Activated T-cell treated with anti-CD3 and anti-CD28 coated beads, Interleukin-2, amount 50 U/mL, for 72 hours (primary cell): ENCODE results near the gene SPINDOC. TPM values are rescaled to one million over a fixed set of nuclear protein-coding genes. Genes with fewer than 3 reads are reported as not detected.
"Not testable (repeated sequence)": the region's sequence is repeated elsewhere in the genome, so short reads cannot be mapped to it uniquely, and the experiment has no call there.

ENCODE experiments used
- ATAC-seq, 2 donors: fragments of 150-1000 bp; cut with Tn5 transposase; replicated peaks in 1 of 2; 2 replicates each; pipeline ENCODE4 v1.10.0; 2021; ENCODE audit warnings: moderate library complexity in 2 of 2, mild to moderate bottlenecking in 1 of 2
- DNase-seq, 2 donors: peaks; one replicate each; pipeline ENCODE4 v3.0.0; 2021 to 2022; ENCODE audit warnings: mixed read lengths in 1 of 2
- H3K27ac Mint-ChIP-seq: one replicate; pipeline ENCODE4 v1.8.0; 2022; ENCODE audit warnings: mild to moderate bottlenecking, moderate library complexity, mixed read lengths
- H3K27me3 Mint-ChIP-seq: one replicate; pipeline ENCODE4 v1.8.0; 2022; ENCODE audit warnings: low read depth, mixed read lengths
- H3K36me3 Mint-ChIP-seq, 2 donors: one replicate each; pipeline ENCODE4 v1.8.0; 2022; ENCODE audit warnings: mixed read lengths in 2 of 2, mild to moderate bottlenecking in 1 of 2; ENCODE audit not compliant: insufficient read depth in 2 of 2
- H3K4me1 Mint-ChIP-seq: one replicate; pipeline ENCODE4 v1.8.0; 2022; ENCODE audit warnings: low read depth, mixed read lengths
- H3K4me3 Mint-ChIP-seq, 2 donors: one replicate each; pipeline ENCODE4 v1.8.0; 2022; ENCODE audit warnings: mild to moderate bottlenecking in 2 of 2, mixed read lengths in 2 of 2, moderate library complexity in 2 of 2
- H3K9me3 Mint-ChIP-seq, 2 donors: one replicate each; pipeline ENCODE4 v1.8.0; 2022; ENCODE audit warnings: mixed read lengths in 2 of 2
- total RNA-seq, 2 donors: library from RNA; stranded (reverse); gene quantifications; one replicate each; pipeline ENCODE4 v1.2.3, GENCODE V29; 2022

Gene SPINDOC
- total RNA-seq, 2 donors from 2014 or later = 21.9 to 26.7 TPM

DNA sequence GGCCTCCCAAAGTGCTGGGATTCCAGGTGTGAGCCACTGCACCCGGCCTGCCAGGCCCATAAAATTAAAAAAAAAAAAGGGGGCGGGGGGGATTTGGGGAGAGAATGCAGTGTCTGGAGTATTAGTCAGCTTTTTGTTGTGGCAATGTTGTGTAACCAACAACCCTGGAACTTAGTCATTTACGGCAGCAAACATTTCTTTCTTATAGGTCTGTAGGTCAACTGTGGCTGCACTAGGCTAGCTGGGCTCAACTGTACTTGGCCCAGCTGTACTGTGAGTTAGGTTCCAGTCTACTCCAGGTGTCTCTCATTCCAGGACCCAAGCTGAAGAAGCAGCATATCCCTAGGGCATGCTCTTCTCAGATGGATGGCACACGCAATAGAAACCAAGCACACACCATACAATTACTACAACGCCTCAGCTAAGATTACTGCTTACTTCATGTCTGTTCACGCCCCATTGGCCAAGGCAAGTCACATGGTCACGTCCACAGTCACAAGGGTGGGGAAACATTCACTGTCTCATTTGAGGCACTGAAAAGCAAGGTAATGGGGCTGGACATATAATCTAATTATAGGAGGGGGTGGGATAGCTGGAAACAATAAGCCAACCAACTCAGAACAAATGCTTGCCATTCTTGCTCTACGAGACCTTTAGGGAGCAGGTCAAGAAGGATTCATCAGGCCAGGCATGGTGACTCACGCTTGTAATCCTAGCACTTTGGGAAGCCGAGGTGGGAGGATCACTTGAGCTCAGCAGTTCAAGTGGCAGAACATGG is 10.4 kb upstream of the SPINDOC start:
- no peaks in the 10 kb centered on the region for H3K9me3 Mint-ChIP-seq
- H3K36me3 Mint-ChIP-seq = no peaks in the 10 kb centered on the region
- no peak overlapping the region for H3K27ac Mint-ChIP-seq
- no peaks in the 10 kb centered on the region for H3K27me3 Mint-ChIP-seq
- H3K4me1 Mint-ChIP-seq = no peaks in the 10 kb centered on the region
- no peak for DNase-seq
- no peak overlapping the region for H3K4me3 Mint-ChIP-seq
- ATAC-seq = no peak

DNA sequence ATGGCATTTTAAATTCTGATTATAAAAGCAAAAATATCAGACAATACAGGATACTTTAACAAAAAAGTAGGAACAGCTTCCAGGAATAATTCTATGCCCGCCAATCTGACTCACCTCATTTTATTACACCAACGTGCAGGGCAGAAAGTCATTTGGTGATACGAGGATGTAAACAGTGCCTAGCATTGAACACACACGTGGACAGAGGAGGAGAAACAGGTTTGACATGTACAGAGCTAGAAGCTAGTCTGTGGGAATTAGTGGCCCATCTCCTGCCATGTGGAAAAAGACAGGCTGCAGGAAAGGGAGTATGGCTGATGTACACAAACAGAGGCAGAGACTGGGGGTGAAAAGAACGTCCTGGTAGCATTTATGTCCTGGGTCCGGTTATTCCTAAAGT is 9.0 kb upstream of the SPINDOC start:
- DNase-seq (no peak), ATAC-seq (no peak)
- H3K27me3 Mint-ChIP-seq = no peaks in the 10 kb centered on the region
- no peaks in the 10 kb centered on the region for H3K36me3 Mint-ChIP-seq
- no peaks in the 10 kb centered on the region for H3K9me3 Mint-ChIP-seq
- H3K27ac Mint-ChIP-seq = no peak overlapping the region
- no peaks in the 10 kb centered on the region for H3K4me1 Mint-ChIP-seq
- no peak overlapping the region for H3K4me3 Mint-ChIP-seq

DNA sequence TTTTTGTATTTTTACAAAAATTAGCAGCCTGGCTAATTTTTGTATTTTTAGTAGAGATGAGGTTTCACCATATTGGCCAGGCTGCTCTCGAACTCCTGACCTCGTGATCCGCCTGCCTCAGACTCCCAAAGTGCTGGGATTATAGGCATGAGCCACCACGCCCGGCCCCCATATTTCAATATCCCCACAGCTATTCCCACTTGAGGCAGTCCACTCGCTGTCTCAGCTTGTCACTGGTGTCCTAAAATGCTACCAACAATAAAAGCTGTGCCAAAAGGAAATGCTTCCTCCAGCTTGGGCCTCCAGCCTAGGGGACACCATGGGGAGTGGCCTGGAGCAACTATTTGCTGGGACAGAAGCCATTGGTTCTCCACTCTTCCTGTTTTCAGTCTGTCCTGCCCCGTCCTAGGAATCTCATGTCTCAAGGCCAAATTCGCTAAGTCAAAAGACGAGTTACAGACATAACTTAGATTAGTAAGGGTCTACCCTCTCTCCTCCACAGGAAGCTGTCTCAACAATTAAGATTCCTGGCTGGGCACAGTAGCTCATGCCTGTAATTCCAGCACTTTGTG is 7.3 kb upstream of the SPINDOC start:
- H3K27ac Mint-ChIP-seq = no peak overlapping the region
- DNase-seq (no peak), ATAC-seq (no peak)
- H3K9me3 Mint-ChIP-seq = no peaks in the 10 kb centered on the region
- no peaks in the 10 kb centered on the region for H3K27me3 Mint-ChIP-seq
- no peak overlapping the region for H3K4me3 Mint-ChIP-seq
- no peaks in the 10 kb centered on the region for H3K36me3 Mint-ChIP-seq
- no peaks in the 10 kb centered on the region for H3K4me1 Mint-ChIP-seq

DNA sequence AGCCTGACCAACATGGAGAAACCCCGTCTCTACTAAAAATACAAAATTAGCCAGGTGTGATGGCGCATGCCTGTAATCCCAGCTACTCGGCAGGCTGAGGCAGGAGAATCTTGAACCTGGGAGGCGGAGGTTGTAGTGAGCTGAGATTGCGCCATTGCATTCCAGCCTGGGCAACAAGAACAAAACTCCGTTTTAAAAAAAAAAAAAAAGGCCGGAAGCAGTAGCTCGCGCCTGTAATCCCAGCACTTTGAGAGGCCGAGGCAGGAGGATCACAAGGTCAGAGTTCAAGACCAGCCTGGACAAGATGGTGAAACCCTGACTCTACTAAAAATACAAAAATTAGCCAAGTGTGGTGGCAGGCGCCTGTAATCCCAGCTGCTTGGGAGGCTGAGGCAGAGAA is 2.9 kb upstream of the SPINDOC start:
- peaks cover 25% of the 10 kb centered on the region for H3K4me1 Mint-ChIP-seq
- DNase-seq = not testable (repeated sequence)

DNA sequence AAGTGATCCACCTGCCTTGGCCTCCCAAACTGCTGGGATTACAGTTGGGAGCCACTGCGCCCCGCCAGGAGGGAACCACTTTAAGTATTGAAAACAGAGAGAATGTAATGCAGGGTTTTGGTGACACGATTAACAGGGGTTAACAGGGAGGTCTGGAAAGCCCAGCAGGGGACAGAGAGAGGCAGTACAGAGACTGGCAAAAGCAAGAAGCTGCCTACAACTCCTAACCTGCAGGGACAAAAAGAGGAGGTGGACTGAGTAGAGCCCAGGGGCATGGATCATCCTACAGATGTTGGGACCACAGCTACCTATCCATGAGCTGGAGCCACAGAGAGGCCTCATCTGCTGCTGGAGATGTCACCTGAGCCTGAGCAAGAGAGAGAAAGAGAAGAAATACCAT is 1.7 kb upstream of the SPINDOC start:
- H3K9me3 Mint-ChIP-seq = no peaks in the 10 kb centered on the region
- no peak overlapping the region for H3K27ac Mint-ChIP-seq
- H3K36me3 Mint-ChIP-seq = peaks cover 0 to 10% of the 10 kb centered on the region in 2 donors
- ATAC-seq = no peak
- H3K4me3 Mint-ChIP-seq = peak overlapping the region; percentile 74 to 80
- H3K4me1 Mint-ChIP-seq = peaks cover 36% of the 10 kb centered on the region
- DNase-seq = no peak
- H3K27me3 Mint-ChIP-seq = peaks cover 10% of the 10 kb centered on the region

More for the DNA sequence above, 2.9 kb upstream of the SPINDOC start:
- H3K27ac Mint-ChIP-seq, H3K9me3 Mint-ChIP-seq, ATAC-seq, H3K27me3 Mint-ChIP-seq, H3K4me3 Mint-ChIP-seq, H3K36me3 Mint-ChIP-seq: not testable (repeated sequence)

DNA sequence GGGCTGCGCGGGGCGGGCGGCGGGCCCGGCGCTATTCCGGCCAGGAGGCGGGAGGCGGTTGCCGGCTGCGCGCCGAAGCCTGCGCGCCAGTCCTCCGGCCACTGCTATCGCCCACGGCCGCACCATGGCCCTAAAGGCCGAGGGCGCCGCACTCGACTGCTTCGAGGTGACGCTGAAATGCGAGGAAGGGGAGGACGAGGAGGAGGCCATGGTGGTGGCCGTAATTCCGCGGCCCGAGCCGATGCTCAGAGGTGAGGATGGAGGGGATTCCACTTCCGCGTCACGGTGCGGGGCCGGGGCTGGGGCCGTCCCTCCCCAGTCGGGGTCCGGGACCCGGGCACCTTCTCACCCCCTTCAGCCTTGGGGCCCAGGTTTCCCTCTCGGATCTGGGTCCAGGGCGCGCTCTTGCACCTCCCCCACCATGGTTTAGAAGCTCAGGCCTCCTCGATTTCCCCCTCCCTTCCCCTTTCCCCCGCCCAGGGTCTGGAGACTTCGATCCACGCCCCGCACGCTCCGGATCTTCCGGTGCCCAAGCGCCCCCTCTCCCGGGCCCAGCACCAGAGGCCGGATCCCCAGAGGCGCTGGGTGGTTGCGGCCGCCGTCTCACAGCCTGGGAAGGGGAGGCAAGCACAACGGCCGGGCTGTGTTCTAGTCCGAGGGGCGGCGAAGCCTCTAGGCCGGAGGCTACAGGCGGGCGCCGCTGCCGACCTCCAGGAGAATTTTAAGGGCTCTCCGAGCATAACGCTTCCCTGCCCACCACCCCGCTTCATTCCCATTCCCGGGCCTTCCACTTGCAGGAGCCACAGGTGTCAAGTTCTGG is 517 bp downstream of the SPINDOC start:
- peak overlapping the region; percentile 38 for H3K27ac Mint-ChIP-seq
- H3K9me3 Mint-ChIP-seq = no peaks in the 10 kb centered on the region
- DNase-seq = peak; percentile 51 to 60
- H3K4me1 Mint-ChIP-seq = peaks cover 36% of the 10 kb centered on the region
- H3K4me3 Mint-ChIP-seq = peak overlapping the region; percentile 83
- H3K27me3 Mint-ChIP-seq = peaks cover 10% of the 10 kb centered on the region
- H3K36me3 Mint-ChIP-seq = peaks cover 0 to 11% of the 10 kb centered on the region in 2 donors
- peak; percentile 48 to 56 for ATAC-seq

DNA sequence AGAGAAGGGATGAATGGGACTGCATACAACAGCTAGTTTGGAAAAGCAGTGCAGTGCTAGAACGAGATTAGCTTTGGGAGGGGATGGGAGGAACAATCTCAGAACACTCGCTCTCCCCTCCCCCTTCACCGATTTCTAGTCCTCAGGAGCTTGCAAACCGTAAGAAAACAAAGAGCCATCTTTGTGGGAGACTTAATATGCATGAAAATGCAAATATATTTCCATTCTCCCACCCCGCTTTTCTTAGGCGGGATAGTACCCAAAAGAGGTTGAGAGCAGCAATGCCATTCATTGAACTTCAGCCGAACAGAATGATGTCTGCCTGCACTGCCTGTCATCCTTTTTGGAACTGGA is 1.1 kb downstream of the SPINDOC start:
- peaks cover 36% of the 10 kb centered on the region for H3K4me1 Mint-ChIP-seq
- peak overlapping the region; percentile 83 for H3K4me3 Mint-ChIP-seq
- H3K27ac Mint-ChIP-seq = no peak overlapping the region
- DNase-seq (no peak), ATAC-seq (no peak)
- H3K27me3 Mint-ChIP-seq = peaks cover 10% of the 10 kb centered on the region
- H3K36me3 Mint-ChIP-seq = peaks cover 0 to 11% of the 10 kb centered on the region in 2 donors
- no peaks in the 10 kb centered on the region for H3K9me3 Mint-ChIP-seq

DNA sequence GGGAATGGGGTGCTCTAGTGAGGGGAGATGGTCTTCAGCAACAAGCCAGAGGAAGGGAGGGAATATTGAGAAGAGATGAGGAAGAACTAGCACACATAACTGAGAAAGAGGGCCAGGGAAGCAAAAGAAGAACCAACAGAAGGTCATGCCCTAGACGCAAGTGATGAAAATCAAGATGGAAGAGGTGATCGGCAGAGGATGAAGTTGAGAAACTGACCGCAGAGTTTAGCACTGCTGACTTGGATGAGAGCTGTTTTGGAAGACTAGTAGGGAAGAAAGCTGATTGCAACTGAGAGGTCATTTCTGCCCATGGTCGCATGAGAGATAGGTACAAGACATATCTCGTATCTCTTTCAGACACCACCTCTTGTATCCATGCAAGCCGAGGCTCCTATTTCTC is 2.9 kb downstream of the SPINDOC start:
- Mint-ChIP-seq H3K4me3 (no peak overlapping the region), H3K4me1 (peaks cover 36% of the 10 kb centered on the region), H3K9me3 (no peaks in the 10 kb centered on the region), H3K27ac (no peak overlapping the region), H3K36me3 (peaks cover 3 to 18% of the 10 kb centered on the region in 2 donors), H3K27me3 (peaks cover 10% of the 10 kb centered on the region)
- DNase-seq = no peak
- ATAC-seq = no peak

DNA sequence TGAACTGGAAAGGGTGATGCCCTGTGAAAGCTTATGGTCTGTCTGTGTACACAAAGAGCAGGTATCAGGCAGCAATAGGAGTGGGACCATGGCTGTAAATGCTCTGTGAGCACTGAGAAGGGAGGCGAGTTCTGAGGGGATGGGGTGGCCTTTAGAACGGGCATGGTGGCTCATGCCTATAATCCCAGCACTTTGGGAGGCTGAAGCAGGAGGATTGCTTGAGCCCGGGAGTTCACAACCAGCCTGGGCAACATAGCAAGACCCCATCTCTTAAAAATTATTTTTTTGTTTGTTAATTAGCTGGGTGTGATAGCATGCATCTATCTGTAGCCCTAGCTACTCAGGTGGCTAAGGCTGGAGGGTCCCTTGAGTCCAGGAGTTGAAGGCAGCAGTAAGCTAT is 3.5 kb downstream of the SPINDOC start:
- peaks cover 10% of the 10 kb centered on the region for H3K27me3 Mint-ChIP-seq

DNA sequence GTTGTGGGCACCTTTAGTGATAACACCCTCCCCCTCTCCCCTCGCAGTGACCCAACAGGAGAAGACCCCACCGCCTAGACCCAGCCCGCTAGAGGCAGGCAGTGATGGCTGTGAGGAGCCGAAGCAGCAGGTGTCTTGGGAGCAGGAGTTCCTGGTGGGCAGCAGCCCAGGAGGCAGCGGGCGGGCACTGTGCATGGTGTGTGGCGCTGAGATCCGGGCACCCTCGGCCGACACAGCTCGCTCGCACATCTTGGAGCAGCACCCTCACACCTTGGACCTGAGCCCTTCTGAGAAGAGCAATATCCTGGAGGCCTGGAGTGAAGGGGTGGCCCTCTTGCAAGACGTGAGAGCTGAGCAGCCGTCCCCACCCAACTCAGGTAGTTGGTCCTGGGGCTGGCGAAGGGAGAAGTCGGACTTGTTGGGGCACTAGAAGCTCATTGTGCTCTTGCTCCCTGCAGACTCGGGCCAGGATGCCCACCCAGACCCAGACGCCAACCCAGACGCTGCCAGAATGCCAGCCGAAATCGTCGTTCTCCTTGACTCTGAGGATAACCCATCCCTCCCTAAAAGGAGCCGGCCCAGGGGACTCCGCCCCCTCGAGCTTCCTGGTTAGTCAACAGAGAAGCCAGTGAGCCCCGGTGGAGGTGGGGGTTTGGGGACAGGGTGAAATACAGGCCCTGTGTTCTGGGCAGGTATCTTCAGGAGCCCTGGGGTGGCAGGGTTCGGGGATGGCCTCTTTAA is 4.7 kb downstream of the SPINDOC start:
- Mint-ChIP-seq H3K27me3 (no peaks in the 10 kb centered on the region), H3K27ac (no peak overlapping the region), H3K9me3 (no peaks in the 10 kb centered on the region), H3K36me3 (peaks cover 3 to 23% of the 10 kb centered on the region in 2 donors), H3K4me1 (peaks cover 24% of the 10 kb centered on the region), H3K4me3 (no peak overlapping the region)
- ATAC-seq (no peak), DNase-seq (no peak)

More for the DNA sequence above, 3.5 kb downstream of the SPINDOC start:
- H3K27ac Mint-ChIP-seq = no peak overlapping the region
- ATAC-seq = no peak
- peaks cover 3 to 18% of the 10 kb centered on the region in 2 donors for H3K36me3 Mint-ChIP-seq
- DNase-seq = no peak
- H3K4me1 Mint-ChIP-seq = peaks cover 36% of the 10 kb centered on the region
- H3K4me3 Mint-ChIP-seq = no peak overlapping the region
- no peaks in the 10 kb centered on the region for H3K9me3 Mint-ChIP-seq

DNA sequence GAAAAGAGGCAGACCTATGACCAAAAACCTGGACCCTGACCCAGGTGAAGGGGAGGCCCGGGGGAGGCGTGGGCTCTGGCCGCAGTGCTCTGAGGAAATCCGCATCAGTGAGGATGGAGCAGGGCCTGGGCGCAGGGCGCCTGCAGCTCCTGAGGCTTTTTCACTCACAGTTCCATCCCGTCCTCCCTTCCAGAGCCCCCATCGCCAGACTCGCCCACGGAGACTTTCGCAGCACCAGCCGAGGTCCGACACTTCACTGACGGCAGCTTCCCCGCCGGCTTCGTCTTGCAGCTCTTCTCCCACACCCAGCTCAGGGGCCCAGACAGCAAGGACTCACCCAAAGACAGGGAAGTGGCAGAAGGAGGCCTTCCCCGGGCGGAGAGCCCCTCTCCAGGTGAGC is 5.4 kb downstream of the SPINDOC start:
- ATAC-seq (no peak), DNase-seq (no peak)
- no peaks in the 10 kb centered on the region for H3K9me3 Mint-ChIP-seq
- H3K27me3 Mint-ChIP-seq = no peaks in the 10 kb centered on the region
- H3K4me1 Mint-ChIP-seq = peaks cover 24% of the 10 kb centered on the region
- no peak overlapping the region for H3K4me3 Mint-ChIP-seq
- no peak overlapping the region for H3K27ac Mint-ChIP-seq
- peaks cover 3 to 28% of the 10 kb centered on the region in 2 donors for H3K36me3 Mint-ChIP-seq

DNA sequence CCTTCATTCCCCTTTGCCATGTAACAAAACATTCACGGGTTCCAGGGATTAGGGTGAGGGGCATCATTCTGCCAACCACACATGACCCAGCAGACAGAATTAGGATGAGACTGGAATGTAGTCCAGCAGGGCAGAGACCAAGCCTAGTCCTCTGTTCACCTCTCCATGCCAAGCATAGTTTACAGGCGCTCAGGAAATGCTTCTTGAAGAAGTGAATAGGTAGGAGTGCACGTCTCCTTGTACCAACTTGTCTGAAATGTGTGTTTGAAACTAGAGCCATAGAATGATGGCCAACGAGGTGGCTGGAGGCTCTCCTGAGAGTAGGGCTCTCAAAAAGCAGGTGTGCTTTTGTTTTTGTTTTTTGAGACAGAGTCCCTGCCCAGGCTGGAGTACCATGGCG is 8.2 kb downstream of the SPINDOC start:
- ATAC-seq = no peak
- H3K27ac Mint-ChIP-seq = no peak overlapping the region
- H3K36me3 Mint-ChIP-seq = peaks cover 6 to 28% of the 10 kb centered on the region in 2 donors
- no peaks in the 10 kb centered on the region for H3K27me3 Mint-ChIP-seq
- H3K4me3 Mint-ChIP-seq = no peak overlapping the region
- H3K9me3 Mint-ChIP-seq = no peaks in the 10 kb centered on the region
- H3K4me1 Mint-ChIP-seq = peaks cover under 1% of the 10 kb centered on the region
- no peak for DNase-seq
